Endothelial cell of umbilical vein (primary cell): ENCODE results near the gene SLC13A5. TPM values are rescaled to one million over a fixed set of nuclear protein-coding genes. Genes with fewer than 3 reads are reported as not detected.
A peak's percentile ranks its signal among the peaks of the same experiment; 100 is the strongest.

ENCODE experiments used
- BruUV-seq: library from RNA; stranded (reverse); fragments of 400-500 nt; replicated peaks from 2 replicates; lab custom pipeline; 2021; lab: Mats Ljungman, UMichigan
- CTCF ChIA-PET: fragments of 300-600, 350-600 bp; sonication (Branson Sonifier 250); formaldehyde crosslinking; loops from one replicate; lab custom pipeline; 2021; ENCODE audit warnings: antibody characterized with exemption, inconsistent platforms; lab: Charles Lee
- POLR2A ChIA-PET: fragments of 300-600, 350-600 bp; sonication (Branson Sonifier 250); formaldehyde crosslinking; loops from one replicate; lab custom pipeline; 2021; ENCODE audit warnings: antibody characterized with exemption, inconsistent platforms; lab: Charles Lee
- DNase-seq: peaks from one replicate; pipeline ENCODE4 v3.0.0-alpha.2; 2011; ENCODE audit warnings: low read depth, low spot score
- FAIRE-seq: peaks from 2 replicates; lab custom pipeline; 2011; peaks lifted over from hg19 to GRCh38; lab: Jason Lieb, UNC
- H2AFZ ChIP-seq: 2 replicates; pipeline ENCODE4 v1.6.0; 2012; ENCODE audit warnings: low read depth, low read length, control low read depth, inconsistent platforms
- H3K27ac ChIP-seq: 2 replicates; pipeline ENCODE4 v1.5.1; 2011; ENCODE audit warnings: low read depth, mild to moderate bottlenecking, control low read depth, low read length, moderate library complexity; ENCODE audit not compliant: insufficient read depth
- H3K27me3 ChIP-seq, 2 experiments: 2 replicates each; pipeline versions ENCODE4 v1.6.0 to v1.6.1; 2011; ENCODE audit warnings: low read length in 2 of 2, mixed read lengths in 1 of 2; ENCODE audit not compliant: control insufficient read depth in 2 of 2, insufficient read depth in 2 of 2
- H3K36me3 ChIP-seq, 2 experiments: 2 replicates in 1 of 2; 3 replicates in 1 of 2; pipeline ENCODE4 v1.5.1; 2011; ENCODE audit warnings: low read length in 2 of 2, mild to moderate bottlenecking in 1 of 2, moderate library complexity in 1 of 2; ENCODE audit not compliant: control insufficient read depth in 2 of 2, insufficient read depth in 2 of 2; ENCODE audit errors: extremely low read depth in 1 of 2
- H3K4me1 ChIP-seq: 3 replicates; pipeline ENCODE4 v1.5.1; 2011; ENCODE audit warnings: mild to moderate bottlenecking, low read length; ENCODE audit not compliant: control insufficient read depth, insufficient read depth; ENCODE audit errors: extremely low read depth
- H3K4me2 ChIP-seq: 2 replicates; pipeline ENCODE4 v1.6.1; 2011; ENCODE audit warnings: low read length, control low read depth, mixed read lengths; ENCODE audit not compliant: insufficient read depth
- H3K4me3 ChIP-seq, 3 experiments: fragments of 200-600 bp in 1 of 3; sonication (generic), shearing (Covaris generic) in 1 of 3; replicated peaks in 1 of 3; 2 replicates each; pipeline ENCODE4 v1.5.1; 2011 to 2016; ENCODE audit warnings: control low read depth in 3 of 3, low read length in 3 of 3, mild to moderate bottlenecking in 2 of 3, inconsistent platforms in 1 of 3, low read depth in 1 of 3, moderate library complexity in 1 of 3; ENCODE audit not compliant: insufficient read depth in 1 of 3
- H3K79me2 ChIP-seq: 2 replicates; pipeline ENCODE4 v1.6.0; 2012; ENCODE audit warnings: low read length, inconsistent platforms; ENCODE audit not compliant: control insufficient read depth, insufficient read depth
- H3K9ac ChIP-seq: replicated peaks from 2 replicates; pipeline ENCODE3; 2011; ENCODE audit warnings: low read length, control low read depth; ENCODE audit not compliant: insufficient read depth; ENCODE audit errors: extremely low read depth
- H3K9me1 ChIP-seq: replicated peaks from 3 replicates; pipeline ENCODE4 v1.6.0; 2011; ENCODE audit warnings: mild to moderate bottlenecking, low read length; ENCODE audit not compliant: control insufficient read depth, insufficient read depth; ENCODE audit errors: extremely low read depth
- H3K9me3 ChIP-seq: replicated peaks from 2 replicates; pipeline ENCODE4 v1.5.1; 2012; ENCODE audit warnings: low read length, inconsistent platforms; ENCODE audit not compliant: control insufficient read depth, insufficient read depth
- H4K20me1 ChIP-seq: replicated peaks from 2 replicates; pipeline ENCODE3; 2011; ENCODE audit warnings: mild to moderate bottlenecking, low read length; ENCODE audit not compliant: control insufficient read depth, insufficient read depth; ENCODE audit errors: extremely low read depth
- EZH2 ChIP-seq: IDR thresholded peaks from 2 replicates; pipeline ENCODE4 v1.6.1; 2012; ENCODE audit warnings: borderline replicate concordance, low read depth, mild to moderate bottlenecking, moderate library complexity, low read length, inconsistent platforms; ENCODE audit not compliant: severe bottlenecking
- JUN ChIP-seq: IDR thresholded peaks from 2 replicates; pipeline ENCODE4 v1.6.1; 2011; ENCODE audit warnings: borderline replicate concordance, low read depth; ENCODE audit not compliant: insufficient read length, insufficient read depth
- MYC ChIP-seq: IDR thresholded peaks from one replicate; pipeline ENCODE4 v1.6.1; 2011; ENCODE audit warnings: mild to moderate bottlenecking, low read depth, low read length
- dilution Hi-C: fragments of 300-500 bp; cut with MboI; formaldehyde crosslinking; loops from one replicate; pipeline ENCODE4 v1.15.0; 2019; ENCODE audit warnings: low sequenced_read_pairs; ENCODE audit not compliant: extremely low pct_ligation_motif_present
- intact Hi-C: fragments of 100-400 bp; cut with micrococcal nuclease; formaldehyde crosslinking; loops from one replicate; pipeline ENCODE4 v1.10.0; 2022
- polyA plus RNA-seq, 4 experiments: library from polyadenylated mRNA; depleted of rRNA in 3 of 4; stranded (reverse) in 3 of 4; unstranded in 1 of 4; fragments of >200 nt; gene quantifications; 2 replicates each; pipeline versions ENCODE4 v1.2.1 to v1.2.3, GENCODE V29; 2011 to 2012; ENCODE audit warnings: missing spikeins in 1 of 4
- total RNA-seq: library from RNA; stranded (reverse); gene quantifications from 2 replicates; pipeline ENCODE4 v1.2.3, GENCODE V29; 2021
- TF ChIP-seq, protein P1 (sequence below): IDR thresholded peaks from 2 replicates; pipeline ENCODE4 v1.6.1; 2011; ENCODE audit not compliant: insufficient read depth, insufficient read length

Gene SLC13A5
- total and polyA plus RNA-seq, 2 donors (not counting 3 experiments of a cell fraction or from before 2014, with no cell fraction given), result 0.03 TPM; not detected in 1

DNA sequence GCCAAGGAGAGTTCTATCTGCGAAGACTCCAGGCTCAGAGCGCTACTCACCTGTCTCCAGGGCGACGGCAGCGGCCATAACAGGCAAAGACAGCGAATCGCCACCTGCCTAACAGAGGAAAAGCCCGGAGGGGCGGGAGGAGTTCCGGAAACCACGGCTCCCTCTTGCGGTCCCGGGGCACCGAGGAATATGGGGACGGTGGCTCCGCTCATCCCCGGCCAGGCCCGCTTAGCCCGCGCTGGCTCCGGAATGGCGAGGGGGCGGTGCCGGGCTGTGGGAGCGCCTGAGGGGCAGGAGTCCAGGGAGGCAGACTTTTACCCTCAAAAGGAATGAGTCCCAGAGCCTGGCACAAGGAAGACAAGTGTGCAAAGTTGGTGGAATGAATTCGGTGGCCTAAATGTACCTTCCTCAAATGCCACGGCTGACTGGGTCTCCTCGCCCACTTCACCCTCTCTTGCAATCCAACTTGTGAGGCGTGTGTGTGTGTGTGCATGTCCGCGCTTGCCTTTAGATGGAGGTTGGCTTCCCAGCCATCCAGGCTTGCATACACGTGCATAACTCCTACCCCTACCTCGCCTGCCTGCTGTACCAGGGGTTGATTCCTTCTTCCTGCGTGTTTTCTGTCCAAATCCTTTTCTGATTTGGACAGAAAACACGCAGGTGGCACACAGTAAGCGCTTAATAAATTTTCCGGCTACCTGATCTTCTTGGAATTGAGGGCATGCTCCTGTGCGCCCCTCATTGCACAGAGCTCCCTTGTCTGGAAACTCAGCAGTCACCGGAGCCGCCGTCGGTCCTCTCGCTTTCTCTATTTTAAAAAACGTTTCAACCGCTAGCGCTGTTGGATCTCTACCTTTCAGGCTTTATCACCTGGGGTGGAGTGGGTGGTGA lies 58.1 kb downstream of the SLC13A5 start:
- Histone ChIP-seq H3K4me1 (peaks cover 8% of the 10 kb centered on the region), H4K20me1 (no peaks in the 10 kb centered on the region), H3K4me2 (no peak overlapping the region), H3K36me3 (no peaks in the 10 kb centered on the region), H3K9me1 (no peaks in the 10 kb centered on the region), H3K9me3 (no peaks in the 10 kb centered on the region), H3K4me3 (no peak overlapping the region), H3K79me2 (peaks cover 10% of the 10 kb centered on the region), H3K9ac (no peak overlapping the region), H3K27me3 (peaks cover 39 to 50% of the 10 kb centered on the region in 2 experiments), H2AFZ (no peak overlapping the region), H3K27ac (no peak overlapping the region)
- no peak for FAIRE-seq
- dilution Hi-C loops (no loop called here), intact Hi-C loops (loop anchor here (5.0 kb wide), 1 partner anchor 357 kb away; the partner anchor contains the start of gene RNASEK)
- ChIA-PET POLR2A (no interaction called here), CTCF (no interaction called here)
- TF ChIP-seq JUN (no peak), EZH2 (peak; percentile 79)
- BruUV-seq, result no TSS peak
- DNase-seq, result no peak

DNA sequence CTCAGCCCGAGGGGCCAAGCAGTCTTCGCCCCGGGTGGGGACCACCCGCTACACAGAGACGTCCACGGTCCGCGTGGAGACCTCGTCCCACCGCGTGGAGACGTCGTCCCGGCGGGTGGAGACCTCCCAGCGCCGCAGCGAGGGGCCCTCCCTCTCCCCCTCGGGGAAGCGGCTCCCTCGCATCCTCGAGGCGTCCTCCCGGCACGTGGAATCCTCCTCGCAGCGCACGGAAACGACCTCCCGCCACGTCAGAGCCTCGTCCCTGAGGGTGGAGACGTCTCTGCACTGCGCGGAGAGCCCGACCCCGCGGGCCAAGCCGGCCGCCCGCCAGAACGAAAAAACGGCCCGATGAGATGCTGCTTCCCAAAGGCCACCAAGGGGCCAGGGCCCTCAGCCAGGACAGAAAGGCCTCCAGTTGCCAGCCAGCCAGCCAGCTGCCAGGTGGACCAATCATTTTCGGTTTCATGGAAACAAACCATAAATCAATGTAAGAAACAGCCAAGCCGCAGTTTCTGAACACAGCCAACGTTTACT lies 61.2 kb downstream of the SLC13A5 start:
- no peaks in the 10 kb centered on the region for H3K9me1 ChIP-seq
- no peaks in the 10 kb centered on the region for H3K9me3 ChIP-seq
- H3K4me3 ChIP-seq, result peak overlapping the region in 1 of 3 experiments; percentile 94
- intact Hi-C loops, result loop anchor here (1.0 to 5.0 kb wide), 3 partner anchors 12 to 360 kb away; partner anchors contain the start of genes KIAA0753 and RNASEK
- H3K27me3 ChIP-seq, result peaks cover 31 to 40% of the 10 kb centered on the region in 2 experiments
- DNase-seq, result peak; percentile 49
- TSS peak; percentile 54 for BruUV-seq
- peak overlapping the region; percentile 78 for H2AFZ ChIP-seq
- TF ChIP-seq, protein P1, sequence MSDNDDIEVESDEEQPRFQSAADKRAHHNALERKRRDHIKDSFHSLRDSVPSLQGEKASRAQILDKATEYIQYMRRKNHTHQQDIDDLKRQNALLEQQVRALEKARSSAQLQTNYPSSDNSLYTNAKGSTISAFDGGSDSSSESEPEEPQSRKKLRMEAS, result peak; percentile 81
- TF ChIP-seq MYC (no peak), EZH2 (peak; percentile 66)
- peaks cover 37% of the 10 kb centered on the region for H3K79me2 ChIP-seq
- no peak overlapping the region for H3K27ac ChIP-seq
- POLR2A ChIA-PET, result no interaction called here
- peaks cover 12% of the 10 kb centered on the region for H3K4me1 ChIP-seq
- peaks cover 2 to 8% of the 10 kb centered on the region in 2 experiments for H3K36me3 ChIP-seq
- no peak for FAIRE-seq
- peak overlapping the region; percentile 8 for H3K4me2 ChIP-seq
- no peak overlapping the region for H3K9ac ChIP-seq
- no peaks in the 10 kb centered on the region for H4K20me1 ChIP-seq
- dilution Hi-C loops, result no loop called here
- CTCF ChIA-PET, result interaction anchor here (1.3 kb wide), 1 partner anchor 259 kb away, joined by 3 read pairs; no protein-coding TSS in a partner anchor
